HG02759 (cell line): ENCODE measurements around the gene PAK6.
A peak's percentile ranks its signal among the peaks of the same experiment; 100 is the strongest.

ENCODE experiments used
- ATAC-seq: cut with Tn5 transposase; IDR thresholded peaks from one replicate; pipeline ENCODE4 v1.9.1; 2021; ENCODE audit warnings: mild to moderate bottlenecking, moderate library complexity; ENCODE audit not compliant: unreplicated experiment

Gene PAK6

GRCh38 chr15:40307421-40308211 is 68.8 kb downstream of the PAK6 start, which contains the start of gene PLCB2:
Gene PLCB2 (minus strand): TSS chr15:40307935. CDS start chr15:40307672, 263 bp downstream.
- peak; percentile 63 for ATAC-seq

- no peak for ATAC-seq
Measured at GRCh38 chr15:40309344-40309862, 70.5 kb downstream of the PAK6 start.

GRCh38 chr15:40310001-40310959 is 71.4 kb downstream of the PAK6 start:
- no peak for ATAC-seq

GRCh38 chr15:40310993-40311392 is 72.1 kb downstream of the PAK6 start:
- no peak for ATAC-seq

- no peak for ATAC-seq
Measured at GRCh38 chr15:40312370-40313158, 73.7 kb downstream of the PAK6 start.

GRCh38 chr15:40313531-40314398 is 74.9 kb downstream of the PAK6 start:
- ATAC-seq, result no peak

- ATAC-seq, result no peak
Measured at GRCh38 chr15:40314723-40315276, 75.9 kb downstream of the PAK6 start.

- ATAC-seq, result no peak
Measured at GRCh38 chr15:40316931-40317330, 78.1 kb downstream of the PAK6 start.

GRCh38 chr15:40317580-40317979 is 78.7 kb downstream of the PAK6 start:
- no peak for ATAC-seq

GRCh38 chr15:40320409-40320808 is 81.5 kb downstream of the PAK6 start:
- ATAC-seq, result no peak

- no peak for ATAC-seq
Measured at GRCh38 chr15:40320931-40321371, 82.1 kb downstream of the PAK6 start.

GRCh38 chr15:40322531-40323238 is 83.8 kb downstream of the PAK6 start:
- ATAC-seq, result no peak

- peak; percentile 89 for ATAC-seq
Measured at GRCh38 chr15:40323239-40323952, 84.5 kb downstream of the PAK6 start, which contains the start of gene INAFM2. Gene INAFM2 (plus strand): TSS chr15:40323692. CDS start chr15:40324056, 364 bp downstream.

- peak; percentile 9 for ATAC-seq
Measured at GRCh38 chr15:40323953-40324937, 85.4 kb downstream of the PAK6 start.

- ATAC-seq, result no peak
Measured at GRCh38 chr15:40325188-40325587, 86.3 kb downstream of the PAK6 start.

GRCh38 chr15:40325700-40326099 is 86.8 kb downstream of the PAK6 start:
- no peak for ATAC-seq
